PC-9 (cell line): ENCODE data around the gene MIGA2. TPM values are rescaled to one million over a fixed set of nuclear protein-coding genes. Genes with fewer than 3 reads are reported as not detected.
A peak's percentile ranks its signal among the peaks of the same experiment; 100 is the strongest.

Experiments
- BruUV-seq: library from RNA; stranded (reverse); fragments of 400-500 nt; replicated peaks from 2 replicates; lab custom pipeline; 2021; lab: Mats Ljungman, UMichigan
- CTCF ChIA-PET: fragments of 300-600 bp; sonication (Branson Sonifier 250); formaldehyde crosslinking; loops from one replicate; lab custom pipeline; 2022; ENCODE audit warnings: antibody characterized with exemption; lab: Charles Lee
- POLR2A ChIA-PET: fragments of 300-600 bp; sonication (Branson Sonifier 250); formaldehyde crosslinking; loops from one replicate; lab custom pipeline; 2022; ENCODE audit warnings: antibody characterized with exemption; ENCODE audit not compliant: unreplicated experiment; lab: Charles Lee
- DNase-seq, 2 experiments: peaks; one replicate each; pipeline versions ENCODE4 v3.0.0 to v3.0.0-alpha.2; 2015 to 2022; ENCODE audit warnings: mixed read lengths in 1 of 2
- H2AFZ ChIP-seq: fragments of 200-600 bp; sonication (generic); 2 replicates; pipeline ENCODE4 v1.8.1; 2017; ENCODE audit warnings: antibody characterized with exemption
- H3F3A ChIP-seq: fragments of 200-600 bp; sonication (generic); 2 replicates; pipeline ENCODE4 v1.8.1; 2017; ENCODE audit warnings: antibody characterized with exemption, mild to moderate bottlenecking, low read depth; ENCODE audit not compliant: insufficient read depth
- H3K27ac ChIP-seq: fragments of 200-600 bp; sonication (generic); 2 replicates; pipeline ENCODE4 v1.6.1; 2016; ENCODE audit warnings: mixed run types
- H3K27me3 ChIP-seq: fragments of 200-600 bp; sonication (generic); 2 replicates; pipeline ENCODE4 v1.6.1; 2016; ENCODE audit warnings: low read depth, mixed run types; ENCODE audit not compliant: insufficient read depth
- H3K36me3 ChIP-seq: fragments of 200-600 bp; sonication (generic); 2 replicates; pipeline ENCODE4 v1.6.1; 2016; ENCODE audit warnings: low read depth, mixed run types
- H3K4me1 ChIP-seq: fragments of 200-600 bp; sonication (generic); replicated peaks from 2 replicates; pipeline ENCODE4 v1.6.1; 2016; ENCODE audit warnings: mixed run types; ENCODE audit not compliant: insufficient read depth
- H3K4me2 ChIP-seq: fragments of 200-600 bp; sonication (generic); 2 replicates; pipeline ENCODE4 v1.6.1; 2017; ENCODE audit warnings: mixed run types
- H3K4me3 ChIP-seq: fragments of 200-600 bp; sonication (generic); 2 replicates; pipeline ENCODE4 v1.6.1; 2016; ENCODE audit warnings: mixed run types
- H3K79me2 ChIP-seq: fragments of 200-600 bp; sonication (generic); 2 replicates; pipeline ENCODE4 v1.6.1; 2017; ENCODE audit warnings: low read depth, mixed run types
- H3K9me2 ChIP-seq: fragments of 200-600 bp; sonication (generic); 2 replicates; pipeline ENCODE4 v1.8.1; 2017; ENCODE audit warnings: mild to moderate bottlenecking; ENCODE audit not compliant: insufficient read depth
- H3K9me3 ChIP-seq: fragments of 200-600 bp; sonication (generic); 2 replicates; pipeline ENCODE4 v1.8.1; 2016; ENCODE audit warnings: low read depth; ENCODE audit not compliant: insufficient read depth
- H4K20me1 ChIP-seq: fragments of 200-600 bp; sonication (generic); 2 replicates; pipeline ENCODE4 v1.8.1; 2017; ENCODE audit not compliant: insufficient read depth
- EZH2 ChIP-seq: fragments of 200-600 bp; sonication (generic); IDR thresholded peaks from 2 replicates; pipeline ENCODE4 v1.8.0; 2017; ENCODE audit warnings: antibody characterized with exemption, low read depth
- intact Hi-C: fragments of 100-400 bp; cut with micrococcal nuclease; formaldehyde crosslinking; loops from one replicate; pipeline ENCODE4 v1.10.0; 2022; ENCODE audit not compliant: unreplicated experiment
- total RNA-seq: library from RNA; stranded (reverse); gene quantifications from 2 replicates; pipeline ENCODE4 v1.2.3, GENCODE V29; 2021
- TF ChIP-seq, protein P1 (sequence below): fragments of 200-600 bp; sonication (generic); conservative IDR thresholded peaks from 2 replicates; pipeline ENCODE4 v1.6.1; 2017; ENCODE audit warnings: mixed run types, antibody characterized with exemption, mild to moderate bottlenecking, moderate library complexity

Gene MIGA2
- total RNA-seq, 1 experiment from 2014 or later = 40.7 TPM

DNA sequence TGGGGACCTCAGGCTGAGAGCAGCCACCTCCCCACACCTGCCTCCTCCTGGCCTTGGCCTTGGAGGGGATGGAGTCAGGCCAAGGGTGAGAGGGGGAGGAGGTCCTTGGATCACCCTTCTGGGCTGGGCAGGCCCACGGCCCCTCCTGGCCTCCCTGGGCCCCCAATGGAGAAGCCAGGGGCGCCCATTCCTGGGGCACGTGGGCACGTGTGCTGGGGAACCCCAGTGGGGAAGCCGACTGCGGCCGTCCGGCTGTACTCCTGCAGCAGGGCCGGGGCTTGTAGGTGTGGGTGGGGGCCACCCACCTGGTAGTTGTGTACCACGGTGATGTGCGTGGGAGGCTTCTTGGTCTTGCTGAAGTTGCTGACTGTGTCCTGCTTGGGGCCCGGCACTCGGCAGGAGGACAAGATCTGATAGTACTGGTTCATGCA is 65.7 kb downstream of the MIGA2 start:
- Histone ChIP-seq H3K4me3 (no peak overlapping the region), H4K20me1 (no peaks in the 10 kb centered on the region), H3K9me2 (no peaks in the 10 kb centered on the region), H3K4me2 (no peak overlapping the region), H3K27ac (no peak overlapping the region), H3F3A (peaks cover 4% of the 10 kb centered on the region; the same call in 1 of the 2 replicates), H3K4me1 (peaks cover 21% of the 10 kb centered on the region), H3K9me3 (no peaks in the 10 kb centered on the region), H3K27me3 (no peaks in the 10 kb centered on the region), H3K79me2 (no peaks in the 10 kb centered on the region), H3K36me3 (no peaks in the 10 kb centered on the region), H2AFZ (no peak overlapping the region)
- POLR2A ChIA-PET = no interaction called here
- intact Hi-C loops = loop anchor here (5.0 kb wide), 1 partner anchor 95 kb away; no protein-coding TSS in a partner anchor
- peak in 1 of 2 experiments; percentile 0 for DNase-seq
- TF ChIP-seq, protein P1, sequence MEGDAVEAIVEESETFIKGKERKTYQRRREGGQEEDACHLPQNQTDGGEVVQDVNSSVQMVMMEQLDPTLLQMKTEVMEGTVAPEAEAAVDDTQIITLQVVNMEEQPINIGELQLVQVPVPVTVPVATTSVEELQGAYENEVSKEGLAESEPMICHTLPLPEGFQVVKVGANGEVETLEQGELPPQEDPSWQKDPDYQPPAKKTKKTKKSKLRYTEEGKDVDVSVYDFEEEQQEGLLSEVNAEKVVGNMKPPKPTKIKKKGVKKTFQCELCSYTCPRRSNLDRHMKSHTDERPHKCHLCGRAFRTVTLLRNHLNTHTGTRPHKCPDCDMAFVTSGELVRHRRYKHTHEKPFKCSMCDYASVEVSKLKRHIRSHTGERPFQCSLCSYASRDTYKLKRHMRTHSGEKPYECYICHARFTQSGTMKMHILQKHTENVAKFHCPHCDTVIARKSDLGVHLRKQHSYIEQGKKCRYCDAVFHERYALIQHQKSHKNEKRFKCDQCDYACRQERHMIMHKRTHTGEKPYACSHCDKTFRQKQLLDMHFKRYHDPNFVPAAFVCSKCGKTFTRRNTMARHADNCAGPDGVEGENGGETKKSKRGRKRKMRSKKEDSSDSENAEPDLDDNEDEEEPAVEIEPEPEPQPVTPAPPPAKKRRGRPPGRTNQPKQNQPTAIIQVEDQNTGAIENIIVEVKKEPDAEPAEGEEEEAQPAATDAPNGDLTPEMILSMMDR = no peak
- no peak for TF ChIP-seq EZH2
- no TSS peak for BruUV-seq
- CTCF ChIA-PET = no interaction called here

DNA sequence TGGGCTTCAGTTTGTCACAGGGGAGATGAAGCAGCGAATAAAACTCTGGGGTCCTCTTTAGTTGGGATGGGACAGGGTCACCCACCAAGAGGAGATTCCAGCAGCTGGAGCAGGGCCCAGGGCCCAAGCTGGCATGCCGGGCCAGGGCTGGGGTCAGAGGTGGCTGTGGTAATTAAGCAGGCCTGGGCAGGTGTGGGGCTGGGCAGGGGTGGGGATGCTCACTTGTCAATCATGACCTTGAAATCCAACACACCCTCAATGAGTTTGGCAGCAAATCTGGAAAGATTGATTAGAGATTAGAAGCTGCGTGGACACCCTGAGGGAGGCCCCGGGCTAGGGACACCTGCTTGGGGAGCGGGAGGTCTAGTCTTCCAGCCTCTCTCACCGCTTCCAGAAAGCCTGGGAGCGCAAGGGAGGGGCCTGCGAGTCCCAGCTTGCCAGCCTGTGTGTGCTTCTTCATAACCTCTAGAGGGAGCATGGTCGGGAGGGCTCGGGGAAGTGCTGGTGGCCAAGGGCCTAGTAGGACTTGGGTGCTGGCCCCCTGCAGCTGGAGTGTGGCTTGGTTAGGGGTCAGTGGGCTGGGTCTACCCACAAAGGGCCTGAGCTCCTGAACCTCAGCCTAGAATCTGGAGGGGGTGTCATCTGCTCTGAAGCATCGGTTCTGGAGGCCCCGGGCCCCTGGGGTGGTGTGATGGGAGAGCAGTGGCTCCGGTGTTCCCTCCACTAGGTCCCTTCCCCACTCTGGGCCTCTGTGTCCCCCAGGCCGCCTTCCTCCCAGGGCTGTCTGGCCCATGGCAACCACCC is 66.6 kb downstream of the MIGA2 start:
- intact Hi-C loops = loop anchor here (5.0 kb wide), 1 partner anchor 96 kb away; no protein-coding TSS in a partner anchor

DNA sequence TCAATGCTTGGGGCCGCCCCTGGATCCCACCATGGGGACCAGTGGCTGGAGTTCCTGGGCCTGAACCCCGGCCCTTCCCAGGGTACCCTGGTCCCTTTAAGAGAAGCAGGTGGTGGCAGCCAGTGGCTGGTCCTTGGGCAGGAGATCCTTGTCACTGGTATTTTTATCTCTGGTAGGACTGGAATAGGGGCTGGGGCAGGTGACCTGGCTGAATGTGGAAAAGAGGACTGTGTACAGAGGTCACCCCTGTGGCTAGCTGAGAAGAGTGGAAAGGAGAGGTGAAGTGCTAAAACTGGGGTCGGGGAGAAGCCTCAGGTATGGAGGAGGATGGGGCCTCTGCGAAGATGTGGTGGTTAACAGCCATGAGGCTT is 67.2 kb downstream of the MIGA2 start:
- Histone ChIP-seq H3K9me3 (no peaks in the 10 kb centered on the region), H3K79me2 (no peaks in the 10 kb centered on the region), H3K36me3 (no peaks in the 10 kb centered on the region), H3K27me3 (no peaks in the 10 kb centered on the region), H3F3A (peaks cover 14% of the 10 kb centered on the region; the same call in 1 of the 2 replicates), H2AFZ (no peak overlapping the region), H3K4me1 (peaks cover 21% of the 10 kb centered on the region), H3K9me2 (no peaks in the 10 kb centered on the region), H3K4me3 (no peak overlapping the region), H3K27ac (no peak overlapping the region), H3K4me2 (peak overlapping the region; percentile 73), H4K20me1 (no peaks in the 10 kb centered on the region)
- ChIA-PET POLR2A (no interaction called here), CTCF (no interaction called here)
- BruUV-seq = no TSS peak
- DNase-seq = peak in 1 of 2 experiments; percentile 28
- intact Hi-C loops = loop anchor here (5.0 kb wide), 1 partner anchor 96 kb away; no protein-coding TSS in a partner anchor
- TF ChIP-seq, protein P1 = no peak
- TF ChIP-seq EZH2 = no peak

More for the DNA sequence above, 66.6 kb downstream of the MIGA2 start:
- Histone ChIP-seq H3K27me3 (no peaks in the 10 kb centered on the region), H4K20me1 (no peaks in the 10 kb centered on the region), H3F3A (peaks cover 13% of the 10 kb centered on the region; the same call in 1 of the 2 replicates), H3K4me3 (no peak overlapping the region), H2AFZ (no peak overlapping the region), H3K27ac (no peak overlapping the region), H3K36me3 (no peaks in the 10 kb centered on the region), H3K4me2 (peak overlapping the region; percentile 73), H3K4me1 (peaks cover 21% of the 10 kb centered on the region), H3K79me2 (no peaks in the 10 kb centered on the region), H3K9me3 (no peaks in the 10 kb centered on the region), H3K9me2 (no peaks in the 10 kb centered on the region)
- TF ChIP-seq, protein P1 = peak; percentile 65
- no peak for TF ChIP-seq EZH2
- ChIA-PET CTCF (interaction anchor here (0.6 kb wide), 1 partner anchor 364 kb away, joined by 15 read pairs; no protein-coding TSS in a partner anchor), POLR2A (interaction anchor here (0.6 kb wide), 1 partner anchor 559 kb away, joined by 5 read pairs; no protein-coding TSS in a partner anchor)
- no TSS peak for BruUV-seq
- peak; percentile 60 to 77 for DNase-seq
